GM12878 (cell line): ENCODE results near the gene LRRC37A3. TPM values are rescaled to one million over a fixed set of nuclear protein-coding genes. Genes with fewer than 3 reads are reported as not detected.
"Not testable (repeated sequence)": the region's sequence is repeated elsewhere in the genome, so short reads cannot be mapped to it uniquely, and the experiment has no call there.

Experiments
- ATAC-seq: fragments of 200-7000 bp; cut with Tn5 transposase; 3 replicates; pipeline ENCODE4 v1.9.1; 2020; ENCODE audit warnings: mild to moderate bottlenecking, moderate library complexity
- BruUV-seq: library from RNA; stranded (reverse); fragments of 400-500 nt; replicated peaks from 2 replicates; lab custom pipeline; 2021; lab: Mats Ljungman, UMichigan
- CTCF ChIA-PET: fragments of 300-600 bp; sonication (Branson Sonifier 250); formaldehyde crosslinking; extraction: SDS; loops from one replicate; lab custom pipeline; 2021; ENCODE audit warnings: inconsistent platforms; lab: Yijun Ruan, JAX
- POLR2A ChIA-PET: fragments of 350-600 bp; formaldehyde crosslinking; extraction: SDS; loops from one replicate; lab custom pipeline; 2021; ENCODE audit warnings: inconsistent platforms; lab: Charles Lee
- RAD21 ChIA-PET: fragments of 300-600 bp; sonication (Branson Sonifier 250); formaldehyde crosslinking; loops from one replicate; lab custom pipeline; 2023; ENCODE audit warnings: antibody characterized with exemption; ENCODE audit not compliant: unreplicated experiment; lab: Charles Lee
- SMC1A ChIA-PET: fragments of 300-600 bp; sonication (Branson Sonifier 250); formaldehyde crosslinking; loops from one replicate; lab custom pipeline; 2023; ENCODE audit not compliant: unreplicated experiment, uncharacterized antibody; lab: Charles Lee
- DNase-seq: peaks from one replicate; pipeline ENCODE4 v3.0.0-alpha.2; 2011; ENCODE audit warnings: low read depth, low spot score
- FAIRE-seq: peaks from 3 replicates; lab custom pipeline; 2011; peaks lifted over from hg19 to GRCh38; lab: Jason Lieb, UNC
- H2AFZ ChIP-seq: 2 replicates; pipeline ENCODE4 v1.6.0; 2011; ENCODE audit warnings: low read depth, low read length, control low read depth; ENCODE audit not compliant: control insufficient read depth
- H3K27ac ChIP-seq: 2 replicates; pipeline ENCODE4 v1.5.1; 2011; ENCODE audit warnings: control low read depth; ENCODE audit not compliant: control insufficient read depth, insufficient read depth
- H3K27me3 ChIP-seq, 2 experiments: replicated peaks in 1 of 2; 2 replicates each; pipeline versions ENCODE4 v1.6.0 to v1.6.1; 2011; ENCODE audit warnings: low read length in 1 of 2; ENCODE audit not compliant: control insufficient read depth in 2 of 2, insufficient read depth in 2 of 2
- H3K36me3 ChIP-seq, 2 experiments: 2 replicates each; pipeline ENCODE4 v1.5.1; 2011; ENCODE audit warnings: low read length in 1 of 2; ENCODE audit not compliant: control insufficient read depth in 2 of 2, insufficient read depth in 2 of 2
- H3K4me1 ChIP-seq: 2 replicates; pipeline ENCODE4 v1.6.1; 2011; ENCODE audit warnings: mild to moderate bottlenecking, low read length, moderate library complexity, mixed read lengths; ENCODE audit not compliant: control insufficient read depth, insufficient read depth
- H3K4me2 ChIP-seq: 2 replicates; pipeline ENCODE4 v1.6.0; 2011; ENCODE audit warnings: control low read depth; ENCODE audit not compliant: control insufficient read depth, insufficient read depth
- H3K4me3 ChIP-seq: fragments of 200-600 bp; sonication (generic); 2 replicates; pipeline ENCODE4 v1.5.1; 2016
- H3K79me2 ChIP-seq: 2 replicates; pipeline ENCODE4 v1.6.0; 2011; ENCODE audit warnings: low read length; ENCODE audit not compliant: control insufficient read depth, insufficient read depth
- H3K9ac ChIP-seq: 2 replicates; pipeline ENCODE4 v1.8.0; 2011; ENCODE audit warnings: low read length, control low read depth, mixed read lengths; ENCODE audit not compliant: control insufficient read depth, insufficient read depth
- H3K9me3 ChIP-seq: replicated peaks from 3 replicates; pipeline ENCODE4 v1.5.1; 2011; ENCODE audit warnings: mild to moderate bottlenecking, low read length; ENCODE audit not compliant: control insufficient read depth, insufficient read depth
- H4K20me1 ChIP-seq: 2 replicates; pipeline ENCODE4 v1.6.0; 2011; ENCODE audit not compliant: control insufficient read depth, insufficient read depth
- RAD21 ChIP-seq: IDR thresholded peaks from 2 replicates; pipeline ENCODE4 v1.6.1; 2011; ENCODE audit warnings: mild to moderate bottlenecking, low read depth, low read length, moderate library complexity; ENCODE audit not compliant: insufficient read depth
- SMC3 ChIP-seq: IDR thresholded peaks from 2 replicates; pipeline ENCODE4 v1.6.1; 2011; ENCODE audit warnings: low read length, improper control_type of control experiment, borderline replicate concordance
- WGBS: methylation state at CpG from one replicate; pipeline ENCODE4 v1.1.6; 2016; ENCODE audit warnings: low lambda C conversion rate; ENCODE audit not compliant: insufficient replicate concordance, insufficient coverage; ENCODE audit errors: missing lambda C conversion rate; 5-methylcytosine and 5-hydroxymethylcytosine counted together
- in situ Hi-C: fragments of 300-500 bp; cut with MboI; formaldehyde crosslinking; loops from 9 replicates; pipeline ENCODE4 v1.14.3; 2018; ENCODE audit warnings: mixed read lengths
- intact Hi-C: fragments of 100-400 bp; cut with micrococcal nuclease; formaldehyde crosslinking; loops from one replicate; pipeline ENCODE4 v1.14.2; 2022; ENCODE audit not compliant: unreplicated experiment
- polyA plus RNA-seq, 11 experiments: library from polyadenylated mRNA; depleted of rRNA in 4 of 11; unstranded in 6 of 11; stranded (reverse) in 5 of 11; fragments of >200 nt; fragmentation: Nextera tagmentation in 4 of 11; fragmentation: Illumina TruSeq in 1 of 11; extraction: Ambion mirVana in 4 of 11; extraction: Trizol in 1 of 11; gene quantifications; 1 replicate in 1 of 11; 2 replicates in 10 of 11; pipeline versions ENCODE4 v1.2.1 to v1.2.3, GENCODE V29; 2011 to 2016; ENCODE audit warnings: inconsistent platforms in 2 of 11, missing spikeins in 2 of 11, low read depth in 1 of 11
- total RNA-seq, 4 experiments: library from RNA; depleted of rRNA in 3 of 4; stranded (reverse); fragments of >200 nt in 3 of 4; fragmentation: Illumina TruSeq in 1 of 4; extraction: Trizol in 1 of 4; gene quantifications; 2 replicates each; pipeline versions ENCODE4 v1.2.1 to v1.2.3, GENCODE V29; 2013 to 2021
- TF ChIP-seq, protein P1 (sequence below), 3 experiments: IDR thresholded peaks in 2 of 3; conservative IDR thresholded peaks in 1 of 3; 2 replicates each; pipeline ENCODE4 v1.5.1; 2011; ENCODE audit warnings: low read depth in 3 of 3, low read length in 3 of 3, mild to moderate bottlenecking in 3 of 3, control low read depth in 2 of 3, moderate library complexity in 2 of 3, inconsistent platforms in 1 of 3, mixed read lengths in 1 of 3; ENCODE audit not compliant: control insufficient read depth in 2 of 3, insufficient read depth in 1 of 3; ENCODE audit errors: extremely low read depth in 1 of 3

LRRC37A3 gene
- total and polyA plus RNA-seq, 10 of the 15 experiments (the other 5 are each of a cell fraction or from before 2014, with no cell fraction given) = 0.18 to 10.0 (median 2.7) TPM

DNA sequence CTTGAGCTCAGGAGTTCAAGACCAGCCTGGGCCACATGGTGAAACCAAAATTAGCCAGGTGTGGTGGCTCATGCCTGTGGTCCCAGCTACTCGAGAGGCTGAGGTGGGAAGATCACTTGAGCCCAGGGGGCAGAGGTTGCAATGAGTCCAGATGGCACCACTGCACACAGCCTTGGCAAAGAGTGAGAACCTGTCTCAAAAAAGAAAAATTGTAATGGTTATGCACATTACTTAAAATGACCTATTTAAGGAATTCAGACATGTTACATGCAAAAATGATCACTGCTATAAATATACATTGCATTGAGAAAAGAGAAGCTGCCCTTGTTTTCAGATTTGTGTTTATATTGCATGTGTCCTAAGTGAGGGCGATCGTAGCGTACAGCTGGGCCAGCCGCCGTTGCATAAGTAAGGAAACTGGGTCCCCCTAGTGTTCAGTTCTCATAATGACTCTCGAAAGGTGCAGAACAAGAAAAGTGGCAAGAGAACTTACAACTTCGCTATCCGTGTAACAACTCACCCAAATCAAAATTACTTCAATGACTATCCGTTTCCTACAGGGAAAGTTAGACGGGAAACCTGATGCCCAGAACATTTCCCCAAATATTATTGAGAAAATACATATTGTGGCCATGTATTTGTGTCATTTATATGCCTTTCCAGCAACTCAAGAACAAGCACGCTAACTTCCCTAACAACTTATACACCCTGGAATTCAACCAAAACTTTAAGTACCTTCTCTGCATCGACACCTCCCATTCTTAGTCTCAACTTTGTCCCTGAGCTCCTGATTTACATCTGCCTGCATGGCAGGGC lies 42.5 kb upstream of the LRRC37A3 start:
- H3K79me2 ChIP-seq, H3K36me3 ChIP-seq, H4K20me1 ChIP-seq, POLR2A ChIA-PET, H3K4me1 ChIP-seq, H3K4me3 ChIP-seq, BruUV-seq, H3K9me3 ChIP-seq, H3K9ac ChIP-seq, H3K27me3 ChIP-seq, H3K27ac ChIP-seq: not testable (repeated sequence)
- TF ChIP-seq SMC3 (peak; percentile 42; the same call in 1 of the 2 replicates), RAD21 (peak; percentile 60)
- TF ChIP-seq, protein P1, sequence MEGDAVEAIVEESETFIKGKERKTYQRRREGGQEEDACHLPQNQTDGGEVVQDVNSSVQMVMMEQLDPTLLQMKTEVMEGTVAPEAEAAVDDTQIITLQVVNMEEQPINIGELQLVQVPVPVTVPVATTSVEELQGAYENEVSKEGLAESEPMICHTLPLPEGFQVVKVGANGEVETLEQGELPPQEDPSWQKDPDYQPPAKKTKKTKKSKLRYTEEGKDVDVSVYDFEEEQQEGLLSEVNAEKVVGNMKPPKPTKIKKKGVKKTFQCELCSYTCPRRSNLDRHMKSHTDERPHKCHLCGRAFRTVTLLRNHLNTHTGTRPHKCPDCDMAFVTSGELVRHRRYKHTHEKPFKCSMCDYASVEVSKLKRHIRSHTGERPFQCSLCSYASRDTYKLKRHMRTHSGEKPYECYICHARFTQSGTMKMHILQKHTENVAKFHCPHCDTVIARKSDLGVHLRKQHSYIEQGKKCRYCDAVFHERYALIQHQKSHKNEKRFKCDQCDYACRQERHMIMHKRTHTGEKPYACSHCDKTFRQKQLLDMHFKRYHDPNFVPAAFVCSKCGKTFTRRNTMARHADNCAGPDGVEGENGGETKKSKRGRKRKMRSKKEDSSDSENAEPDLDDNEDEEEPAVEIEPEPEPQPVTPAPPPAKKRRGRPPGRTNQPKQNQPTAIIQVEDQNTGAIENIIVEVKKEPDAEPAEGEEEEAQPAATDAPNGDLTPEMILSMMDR (IDR thresholded peaks at IDR 0.05 in 2 of 3, conservative IDR thresholded peaks at IDR 0.05 in 1 of 3; ENCODE audit: control insufficient read depth in 2 of 3, extremely low read depth in 1 of 3, insufficient read depth in 1 of 3, low read depth in 3 of 3, low read length in 3 of 3) = peak; percentile 47 to 66 (median 55)
- intact Hi-C loops = loop anchor here (2.0 to 5.0 kb wide), 2 partner anchors 109 to 185 kb away; no protein-coding TSS in a partner anchor
- FAIRE-seq (peak; percentile 89), ATAC-seq (peak; percentile 65), DNase-seq (peak; percentile 24)
- peak overlapping the region; percentile 41; the same call in 1 of the 2 replicates for H3K4me2 ChIP-seq
- ChIA-PET RAD21 (interaction anchor here (0.9 to 2.0 kb wide), 7 partner anchors 20 to 185 kb away, joined by 3 to 8 read pairs (median 4); partner anchors contain the start of genes GNA13 and RGS9), CTCF (interaction anchor here (0.6 to 3.3 kb wide), 22 partner anchors 9 to 543 kb away, joined by 3 to 23 read pairs (median 5); partner anchors contain the start of gene GNA13), SMC1A (interaction anchor here (0.7 to 9.1 kb wide), 9 partner anchors 9 to 1729 kb away, joined by 3 to 60 read pairs (median 4); no protein-coding TSS in a partner anchor)
- in situ Hi-C loops = loop anchor here (5.0 to 25.0 kb wide), 2 partner anchors 141 to 601 kb away; partner anchors contain the start of gene AXIN2
- WGBS = 11% methylated on average over 13 of the region's 13 CpGs
- 0 out of 2 replicates have a peak overlapping the region, but pooled peaks have one; percentile 25 for H2AFZ ChIP-seq
